Pons (tissue), 1 donor: ENCODE data around the gene RBCK1.
"Not testable (repeated sequence)": the region's sequence is repeated elsewhere in the genome, so short reads cannot be mapped to it uniquely, and the experiment has no call there.

Experiments used
- DNase-seq: peaks from one replicate; pipeline ENCODE4 v3.0.0-alpha.2; 2016; ENCODE audit warnings: low spot score

Gene RBCK1

GRCh38 chr20:376089-376488 lies 32.0 kb upstream of the RBCK1 start:
- no peak for DNase-seq

- DNase-seq, result no peak
Measured at GRCh38 chr20:376750-377149, 31.3 kb upstream of the RBCK1 start.

GRCh38 chr20:377578-377977 lies 30.5 kb upstream of the RBCK1 start:
- DNase-seq, result not testable (repeated sequence)

- no peak for DNase-seq
Measured at GRCh38 chr20:378961-379336, 29.1 kb upstream of the RBCK1 start.

GRCh38 chr20:380763-381580 lies 27.1 kb upstream of the RBCK1 start:
- DNase-seq, result no peak

GRCh38 chr20:381581-382290 lies 26.4 kb upstream of the RBCK1 start:
- no peak for DNase-seq

GRCh38 chr20:382291-383115 lies 25.6 kb upstream of the RBCK1 start:
- DNase-seq, result no peak

GRCh38 chr20:383889-384288 lies 24.2 kb upstream of the RBCK1 start:
- DNase-seq, result no peak

- no peak for DNase-seq
Measured at GRCh38 chr20:384723-385122, 23.4 kb upstream of the RBCK1 start.

GRCh38 chr20:385448-385847 lies 22.7 kb upstream of the RBCK1 start:
- no peak for DNase-seq

- DNase-seq, result not testable (repeated sequence)
Measured at GRCh38 chr20:386634-387033, 21.5 kb upstream of the RBCK1 start.

- DNase-seq, result no peak
Measured at GRCh38 chr20:387520-387919, 20.6 kb upstream of the RBCK1 start.

- DNase-seq, result no peak
Measured at GRCh38 chr20:388034-388994, 19.8 kb upstream of the RBCK1 start.

- DNase-seq, result no peak
Measured at GRCh38 chr20:389220-389619, 18.9 kb upstream of the RBCK1 start.

GRCh38 chr20:391041-391711 lies 16.9 kb upstream of the RBCK1 start:
- no peak for DNase-seq

GRCh38 chr20:393296-393695 lies 14.8 kb upstream of the RBCK1 start:
- not testable (repeated sequence) for DNase-seq

- DNase-seq, result no peak
Measured at GRCh38 chr20:396252-396618, 11.9 kb upstream of the RBCK1 start.

- DNase-seq, result no peak
Measured at GRCh38 chr20:396619-397431, 11.3 kb upstream of the RBCK1 start.

- DNase-seq, result no peak
Measured at GRCh38 chr20:397432-398237, 10.5 kb upstream of the RBCK1 start.
